ENCODE data around the gene MRI1.
A peak's percentile ranks its signal among the peaks of the same experiment; 100 is the strongest.

DNA sequence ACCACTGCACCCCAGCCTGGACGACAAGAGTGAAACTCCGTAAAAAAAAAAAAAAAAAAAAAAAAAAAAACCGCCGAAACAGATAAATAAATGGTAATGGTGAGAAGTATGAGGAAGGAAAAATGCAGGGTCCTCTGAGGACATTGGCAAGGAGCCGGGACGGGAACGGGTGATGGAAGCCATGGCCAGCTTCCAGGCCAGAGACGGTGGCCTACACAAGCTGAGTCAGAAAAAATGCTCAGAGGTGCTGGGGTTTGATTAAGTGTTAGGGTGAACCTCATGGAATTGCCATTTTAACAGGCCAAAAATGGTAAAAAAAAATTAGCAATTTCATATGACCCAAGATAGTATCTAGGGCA, 30.1 kb downstream of the MRI1 start:
- TF ChIP-seq, protein P1, sequence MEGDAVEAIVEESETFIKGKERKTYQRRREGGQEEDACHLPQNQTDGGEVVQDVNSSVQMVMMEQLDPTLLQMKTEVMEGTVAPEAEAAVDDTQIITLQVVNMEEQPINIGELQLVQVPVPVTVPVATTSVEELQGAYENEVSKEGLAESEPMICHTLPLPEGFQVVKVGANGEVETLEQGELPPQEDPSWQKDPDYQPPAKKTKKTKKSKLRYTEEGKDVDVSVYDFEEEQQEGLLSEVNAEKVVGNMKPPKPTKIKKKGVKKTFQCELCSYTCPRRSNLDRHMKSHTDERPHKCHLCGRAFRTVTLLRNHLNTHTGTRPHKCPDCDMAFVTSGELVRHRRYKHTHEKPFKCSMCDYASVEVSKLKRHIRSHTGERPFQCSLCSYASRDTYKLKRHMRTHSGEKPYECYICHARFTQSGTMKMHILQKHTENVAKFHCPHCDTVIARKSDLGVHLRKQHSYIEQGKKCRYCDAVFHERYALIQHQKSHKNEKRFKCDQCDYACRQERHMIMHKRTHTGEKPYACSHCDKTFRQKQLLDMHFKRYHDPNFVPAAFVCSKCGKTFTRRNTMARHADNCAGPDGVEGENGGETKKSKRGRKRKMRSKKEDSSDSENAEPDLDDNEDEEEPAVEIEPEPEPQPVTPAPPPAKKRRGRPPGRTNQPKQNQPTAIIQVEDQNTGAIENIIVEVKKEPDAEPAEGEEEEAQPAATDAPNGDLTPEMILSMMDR (IDR thresholded peaks at IDR 0.05) = no peak
- no peak for TF ChIP-seq EP300 (IDR thresholded peaks at IDR 0.05)
- no peak for TF ChIP-seq POLR2A (IDR thresholded peaks at IDR 0.05)
- peak in 1 of 3 donors; percentile 40 for TF ChIP-seq POLR2AphosphoS5 (IDR thresholded peaks at IDR 0.05)

Measured in suprapubic skin (tissue), 4 donors.